ENCODE data around the gene GMDS.
A peak's percentile ranks its signal among the peaks of the same experiment; 100 is the strongest.

GMDS gene

DNA sequence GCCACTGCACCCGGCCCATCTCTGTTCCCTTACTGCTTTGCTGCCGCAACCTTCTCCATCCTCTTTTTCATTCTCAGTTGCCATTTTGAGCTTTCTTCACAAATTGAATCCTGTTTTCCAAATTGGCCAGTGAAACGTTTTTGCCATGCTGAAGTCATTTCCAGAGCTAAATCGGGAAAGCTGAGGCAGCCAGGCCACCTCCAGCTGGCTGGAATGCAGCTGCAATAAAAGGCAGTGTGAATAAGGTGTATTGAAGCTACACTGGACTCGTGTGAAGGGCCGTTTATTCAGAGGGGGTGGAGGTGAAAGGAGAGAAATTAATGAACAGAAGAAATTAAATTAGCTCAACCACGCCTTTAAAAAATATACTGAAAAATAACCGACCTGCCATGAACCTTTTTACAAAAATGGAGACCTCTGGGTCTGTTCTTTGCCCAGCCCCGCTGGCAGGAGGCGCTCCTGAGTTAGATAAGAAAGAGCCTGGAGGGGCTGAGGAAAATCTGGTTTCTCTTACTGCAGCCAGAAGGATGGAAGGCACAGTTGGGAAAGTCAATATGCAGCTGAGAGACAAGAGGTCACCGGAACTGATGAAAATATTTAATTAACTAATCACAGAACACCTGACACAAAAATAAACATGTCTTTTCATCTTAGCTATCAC lies 351.8 kb downstream of the GMDS start:
- no peak for DNase-seq (ENCODE audit: extremely low spot score, insufficient read length, low read depth)
- no peak for FAIRE-seq

DNA sequence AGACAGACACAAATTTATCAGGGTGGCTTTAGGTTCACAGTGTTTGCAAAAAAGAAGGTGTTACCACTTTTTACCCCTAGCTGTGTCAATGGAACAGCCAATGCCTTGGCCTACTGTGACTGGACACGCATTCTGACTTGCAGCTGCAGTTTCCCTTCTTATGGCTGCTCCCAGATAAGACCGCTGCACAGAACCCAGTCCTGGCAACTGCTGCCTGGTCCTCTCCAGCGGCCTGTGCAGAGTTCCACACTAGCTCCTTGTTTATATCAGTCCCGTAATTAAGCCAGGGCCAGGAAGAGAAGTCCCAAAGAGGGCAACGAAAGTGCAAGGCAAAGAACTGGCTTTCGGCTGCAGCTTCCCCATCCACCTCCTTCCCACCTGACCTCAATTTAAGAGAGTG lies 352.7 kb downstream of the GMDS start:
- FAIRE-seq (no peak), DNase-seq (ENCODE audit: extremely low spot score, insufficient read length, low read depth) (no peak)

DNA sequence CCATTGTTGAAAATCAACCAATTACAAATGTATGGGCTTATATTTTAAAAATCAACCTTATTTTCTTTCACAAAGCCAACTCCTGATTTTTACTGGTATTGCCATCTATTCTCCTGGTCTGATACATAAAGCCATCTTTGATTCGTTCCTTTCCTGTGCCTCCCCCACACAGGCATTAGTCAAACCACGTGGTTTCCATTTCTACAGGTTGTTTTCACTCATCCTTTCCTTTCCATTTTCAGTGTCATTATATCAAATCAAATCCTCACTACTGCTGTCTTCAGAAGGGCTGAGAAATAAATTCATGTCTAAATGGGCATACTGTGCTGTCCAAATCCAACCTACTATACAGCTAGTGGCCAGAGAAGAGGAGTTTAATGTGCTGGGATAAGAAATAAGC lies 354.4 kb downstream of the GMDS start:
- FAIRE-seq = no peak

DNA sequence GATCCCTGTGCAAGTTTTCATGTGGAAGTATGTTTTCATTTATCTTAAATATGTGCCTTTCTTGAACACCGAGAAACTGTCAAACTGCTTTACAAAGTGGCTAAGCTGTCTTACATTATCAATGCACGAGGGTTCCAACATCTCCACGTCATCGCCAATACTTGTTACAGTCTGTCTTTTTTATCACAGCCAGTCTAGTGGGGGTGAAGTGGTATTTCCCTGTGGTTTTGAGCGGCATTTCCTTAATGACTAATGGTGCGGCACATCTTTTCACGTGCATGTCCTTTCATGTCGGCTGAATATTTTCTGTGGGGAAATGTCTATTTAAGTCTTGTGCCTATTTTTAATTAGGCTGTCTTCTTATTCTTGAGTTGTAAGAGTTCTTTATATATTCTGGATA lies 355.3 kb downstream of the GMDS start:
- FAIRE-seq = no peak
- no peak for DNase-seq (ENCODE audit: extremely low spot score, insufficient read length, low read depth)

More for the DNA sequence above, 354.4 kb downstream of the GMDS start:
- DNase-seq (ENCODE audit: extremely low spot score, insufficient read length, low read depth) = no peak

DNA sequence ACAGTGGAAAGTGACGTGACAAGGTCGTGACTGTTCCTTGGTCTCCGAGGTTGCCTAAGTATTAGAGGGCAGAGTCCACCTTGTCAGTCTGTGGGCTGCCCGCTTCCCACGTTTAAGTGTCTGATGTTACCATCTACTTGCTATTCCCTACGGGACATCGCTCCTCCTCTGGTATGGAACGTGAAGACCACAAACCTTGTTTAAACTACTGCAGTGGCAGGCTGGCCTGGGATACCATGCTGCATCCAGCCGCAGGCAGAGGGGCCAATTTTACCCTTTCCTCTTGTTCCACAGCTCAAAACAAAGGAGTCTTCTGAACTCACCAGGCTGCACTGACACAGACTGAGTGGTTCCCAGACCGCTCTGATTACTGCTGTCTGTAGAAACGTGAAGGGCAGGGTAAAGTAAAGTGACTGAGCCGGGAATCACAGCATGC lies 359.8 kb downstream of the GMDS start:
- no peak for DNase-seq (ENCODE audit: extremely low spot score, insufficient read length, low read depth)
- no peak for FAIRE-seq

DNA sequence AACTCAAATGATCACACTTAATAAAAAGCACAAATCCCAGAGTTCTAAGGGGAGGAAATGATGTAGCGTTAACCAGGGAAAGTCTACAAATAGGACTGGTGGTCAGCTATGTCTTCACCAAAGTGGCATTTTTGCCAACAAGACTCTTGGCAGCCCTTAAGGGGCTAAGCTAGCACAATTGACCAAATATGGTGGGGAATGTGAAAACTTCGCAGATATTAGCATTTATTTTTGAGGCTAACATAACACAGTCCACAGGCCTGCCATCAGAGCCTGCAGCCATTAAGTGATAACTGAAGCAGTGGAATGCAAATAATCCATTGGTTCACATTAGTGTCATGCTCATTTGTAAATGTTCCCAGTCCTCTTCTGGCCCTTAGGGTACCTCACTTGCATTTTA lies 361.1 kb downstream of the GMDS start:
- FAIRE-seq = no peak
- DNase-seq (ENCODE audit: extremely low spot score, insufficient read length, low read depth) = no peak

DNA sequence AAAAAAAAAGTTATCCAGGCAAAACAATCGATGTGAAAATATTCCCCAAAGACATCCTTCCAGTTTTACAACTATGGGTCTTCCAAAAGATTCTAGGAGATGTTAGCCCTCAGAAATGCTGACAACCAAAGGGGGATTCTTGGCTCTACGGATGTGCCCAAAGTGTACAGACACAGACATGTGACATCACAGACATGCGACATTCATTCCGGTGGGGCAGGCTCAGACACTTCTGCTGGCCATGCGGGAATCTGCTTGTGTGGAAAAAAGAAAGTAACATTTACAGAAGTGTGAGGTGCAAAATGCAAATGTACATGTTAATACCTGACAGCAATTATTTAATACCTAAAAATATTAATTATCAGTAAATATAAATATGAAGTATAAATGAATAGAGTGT lies 367.1 kb downstream of the GMDS start:
- no peak for DNase-seq (ENCODE audit: extremely low spot score, insufficient read length, low read depth)

DNA sequence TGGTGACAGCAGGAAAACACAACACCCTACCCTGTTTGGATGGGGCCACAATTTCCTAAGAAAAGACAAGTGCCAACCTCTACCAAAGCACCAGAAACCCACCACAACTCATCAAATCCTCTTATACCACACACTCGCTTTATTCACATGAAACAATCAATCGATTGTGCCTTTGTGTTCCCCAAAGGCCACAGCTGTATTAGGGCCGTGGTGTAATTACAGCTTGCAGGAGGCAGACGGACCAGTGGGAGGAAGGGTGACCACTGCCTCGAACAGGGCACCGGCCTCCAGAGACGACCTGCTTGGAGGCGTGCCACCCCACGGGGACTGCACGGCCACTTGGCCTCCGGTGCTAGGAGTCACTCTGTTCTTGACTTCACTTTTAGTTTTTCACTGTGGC lies 371.6 kb downstream of the GMDS start:
- FAIRE-seq = no peak
- DNase-seq (ENCODE audit: extremely low spot score, insufficient read length, low read depth) = no peak

More for the DNA sequence above, 367.1 kb downstream of the GMDS start:
- no peak for FAIRE-seq

DNA sequence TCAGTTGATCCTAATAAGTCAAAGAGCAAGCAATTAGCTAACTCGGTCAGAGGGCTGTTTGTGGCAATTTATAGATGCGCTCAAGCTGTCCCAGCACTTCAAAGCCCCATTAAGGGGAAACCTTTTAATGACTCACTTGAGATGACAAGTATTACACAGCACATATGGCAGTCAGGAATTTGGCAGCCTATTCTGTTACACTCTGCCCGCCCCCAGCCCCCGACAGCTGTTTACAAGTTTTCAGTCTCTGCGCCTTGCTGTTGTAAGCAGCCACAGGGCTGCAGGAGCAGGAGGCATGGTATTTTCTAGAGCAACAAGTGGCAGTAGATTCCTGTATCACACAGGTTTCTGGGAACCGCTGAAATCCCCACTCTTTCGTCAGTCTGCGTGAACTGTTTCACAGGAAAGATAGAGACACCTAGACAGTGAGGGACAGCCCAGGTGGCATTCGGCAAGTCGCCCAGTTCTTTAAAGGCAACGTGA lies 372.7 kb downstream of the GMDS start:
- no peak for DNase-seq (ENCODE audit: extremely low spot score, insufficient read length, low read depth)
- no peak for FAIRE-seq

DNA sequence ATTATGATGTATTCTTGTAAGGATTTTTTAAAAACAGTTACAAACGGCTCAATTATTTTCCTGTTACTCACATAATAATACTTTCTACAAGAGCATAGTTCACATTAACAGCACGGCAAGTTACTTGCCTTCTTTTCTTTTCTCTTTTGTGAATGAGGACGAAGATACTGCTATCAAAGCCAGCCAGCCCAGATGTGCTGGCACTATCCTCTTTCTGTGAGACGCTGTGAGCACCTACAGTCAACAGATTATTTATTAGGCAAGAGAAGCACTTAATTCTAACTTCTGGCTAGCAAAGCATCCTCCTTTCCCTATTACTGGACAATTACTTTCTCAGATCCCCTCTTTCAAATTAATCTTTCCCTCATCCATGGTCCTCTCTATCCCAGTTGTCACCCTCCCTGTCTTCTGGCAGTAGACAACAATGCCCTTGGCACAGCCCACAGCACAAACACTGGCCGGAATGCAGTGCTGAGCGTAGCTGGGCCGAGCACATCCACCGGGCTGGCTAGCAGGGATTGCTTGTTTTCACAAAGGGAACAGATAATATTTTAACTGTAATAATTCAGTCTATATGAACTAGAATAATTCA lies 373.6 kb downstream of the GMDS start:
- DNase-seq (ENCODE audit: extremely low spot score, insufficient read length, low read depth) (no peak), FAIRE-seq (no peak)

DNA sequence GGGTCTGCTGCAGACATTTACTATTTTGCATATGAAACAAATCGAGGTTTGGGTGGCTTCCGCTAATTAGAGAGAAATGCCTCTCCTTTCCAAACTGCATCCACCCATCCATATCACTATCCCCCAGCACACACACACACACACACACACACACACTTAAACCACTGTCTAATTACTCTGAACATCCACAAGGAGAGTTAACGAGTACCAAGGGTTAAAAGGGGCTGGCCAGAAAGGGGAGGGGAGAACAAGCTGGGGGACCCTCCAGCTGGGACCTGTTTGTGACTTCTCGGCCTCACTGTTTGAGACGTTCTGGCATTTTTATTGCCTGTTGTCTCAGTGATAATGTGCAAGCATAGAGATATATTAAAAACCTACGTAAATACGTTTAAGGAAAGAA lies 374.5 kb downstream of the GMDS start:
- FAIRE-seq (no peak), DNase-seq (ENCODE audit: extremely low spot score, insufficient read length, low read depth) (no peak)

DNA sequence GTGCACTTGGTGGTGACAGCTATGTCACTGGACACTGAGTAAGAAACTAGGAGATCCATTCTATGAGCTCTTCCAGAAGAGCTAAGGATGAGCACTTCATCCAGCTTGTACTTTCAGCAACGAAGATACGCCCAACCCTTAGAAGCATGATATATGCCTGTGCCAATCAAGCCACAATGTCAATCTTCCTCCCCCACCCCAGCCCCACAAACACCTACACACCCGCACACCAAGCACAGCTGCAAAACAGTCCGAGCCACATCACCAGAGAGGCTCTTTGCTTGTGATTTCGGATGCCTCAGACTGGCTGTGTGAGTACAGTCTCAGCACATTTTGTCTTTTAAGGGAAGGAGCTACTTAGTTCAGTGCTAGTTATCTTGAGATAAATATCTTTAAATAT lies 375.2 kb downstream of the GMDS start:
- no peak for DNase-seq (ENCODE audit: extremely low spot score, insufficient read length, low read depth)
- FAIRE-seq = no peak

DNA sequence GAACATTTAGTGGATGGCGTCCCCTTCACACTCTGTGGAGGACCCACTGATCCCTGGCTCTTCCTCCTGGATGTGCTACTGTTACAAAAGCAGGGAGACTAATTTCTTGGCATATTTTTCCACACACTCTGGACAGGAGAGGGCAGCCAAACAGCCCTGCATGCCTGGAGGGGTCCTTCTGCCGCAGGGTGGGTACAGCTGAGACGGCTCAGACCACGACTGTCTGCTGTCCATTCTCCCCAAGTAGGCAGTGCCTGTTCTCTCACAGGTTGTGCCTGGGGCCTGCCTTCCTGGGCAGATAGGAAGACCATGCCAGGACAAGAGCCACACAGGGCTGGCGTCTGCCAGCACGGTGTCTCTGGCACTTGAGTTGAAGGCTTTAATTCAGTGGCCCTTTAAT lies 375.6 kb downstream of the GMDS start:
- no peak for FAIRE-seq
- no peak for DNase-seq (ENCODE audit: extremely low spot score, insufficient read length, low read depth)

DNA sequence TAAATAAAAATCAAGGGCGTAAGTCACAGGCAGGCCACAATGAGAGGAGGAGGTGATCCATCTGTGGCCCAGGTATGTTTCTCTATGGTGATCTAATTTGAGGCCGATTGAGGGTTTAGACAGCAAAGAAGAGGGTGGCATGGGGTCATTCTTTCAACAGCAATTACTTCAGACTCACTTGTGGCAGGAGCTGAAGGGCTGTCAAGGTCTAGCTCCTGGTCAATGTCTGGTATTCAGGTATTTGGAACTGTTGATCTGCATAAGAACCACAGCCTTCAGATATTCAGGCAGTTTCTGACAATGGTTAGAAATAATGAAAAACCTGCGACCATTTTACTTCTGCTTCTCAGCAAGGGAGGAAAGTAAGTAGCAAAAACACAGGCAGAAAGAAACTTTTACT lies 376.1 kb downstream of the GMDS start:
- FAIRE-seq (no peak), DNase-seq (ENCODE audit: extremely low spot score, insufficient read length, low read depth) (no peak)

DNA sequence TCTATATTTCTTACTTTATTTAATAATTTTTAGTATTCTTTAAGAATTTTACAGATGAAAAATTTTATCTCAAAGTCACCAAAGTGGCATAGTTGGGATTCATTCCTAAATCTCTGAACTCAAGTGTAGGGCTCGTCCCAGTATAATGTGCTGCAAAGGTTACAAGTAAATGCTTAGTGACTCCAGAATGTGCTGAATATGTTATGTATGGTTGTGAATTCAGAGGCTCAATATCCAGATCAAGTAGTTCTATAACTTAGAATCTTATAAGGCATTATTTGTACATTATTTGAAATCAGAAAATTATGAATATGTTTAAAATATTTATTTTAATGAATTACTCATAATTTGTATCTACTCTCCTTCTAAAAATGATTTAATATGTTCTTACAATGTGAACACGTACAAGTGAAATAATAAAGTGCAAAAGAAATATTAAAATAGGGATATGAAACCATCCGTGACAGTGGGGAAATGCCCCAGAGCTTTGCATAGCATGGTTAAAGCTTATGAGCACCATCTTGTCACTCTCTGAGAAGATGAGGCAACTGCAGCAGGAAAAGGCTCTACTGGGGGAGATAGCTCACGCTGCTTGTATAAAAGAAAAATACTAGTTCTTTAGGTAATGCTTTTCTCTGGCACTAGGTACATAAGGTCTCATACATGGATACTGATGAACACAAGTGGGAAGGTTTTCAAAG lies 376.7 kb downstream of the GMDS start:
- FAIRE-seq = peak; percentile 75
- DNase-seq (ENCODE audit: extremely low spot score, insufficient read length, low read depth) = peak; percentile 9

DNA sequence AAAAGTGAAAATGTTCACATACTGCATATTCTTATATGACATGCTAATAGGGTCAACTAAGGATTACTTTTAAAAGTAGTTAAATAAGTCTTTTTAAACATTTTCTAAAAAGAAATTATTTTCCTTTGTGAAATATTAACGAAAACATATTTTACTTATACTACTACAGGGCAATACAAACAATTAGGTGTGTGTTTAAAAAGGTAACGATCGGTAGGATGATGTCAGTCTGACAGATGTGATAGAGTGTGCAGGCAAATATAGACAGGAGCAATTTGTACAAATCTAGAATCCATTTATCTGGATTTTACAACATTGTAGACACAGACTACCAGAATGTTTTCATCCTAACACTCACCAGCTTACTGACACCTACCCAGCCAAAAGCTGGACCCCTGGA lies 378.2 kb downstream of the GMDS start:
- no peak for DNase-seq (ENCODE audit: extremely low spot score, insufficient read length, low read depth)
- no peak for FAIRE-seq

DNA sequence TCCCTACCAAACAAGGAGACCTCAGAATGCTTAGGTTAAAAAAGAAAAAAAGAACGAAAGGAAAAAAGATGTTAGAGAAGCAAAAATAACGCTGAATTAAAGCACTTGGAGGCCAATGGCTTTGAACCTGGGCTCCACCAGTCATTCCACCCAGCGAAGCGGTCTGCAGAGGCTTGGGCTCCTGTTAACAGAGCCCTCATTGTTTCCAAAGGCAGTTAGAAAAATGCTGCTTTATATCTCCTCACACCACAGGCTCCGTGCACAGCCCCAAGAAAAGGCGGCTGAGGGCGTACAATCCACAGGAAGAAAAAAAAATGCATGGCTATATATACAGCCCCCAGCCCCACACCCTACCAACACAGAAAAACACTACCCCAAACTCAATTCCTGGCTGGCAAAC lies 379.8 kb downstream of the GMDS start:
- FAIRE-seq (no peak), DNase-seq (ENCODE audit: extremely low spot score, insufficient read length, low read depth) (no peak)

DNA sequence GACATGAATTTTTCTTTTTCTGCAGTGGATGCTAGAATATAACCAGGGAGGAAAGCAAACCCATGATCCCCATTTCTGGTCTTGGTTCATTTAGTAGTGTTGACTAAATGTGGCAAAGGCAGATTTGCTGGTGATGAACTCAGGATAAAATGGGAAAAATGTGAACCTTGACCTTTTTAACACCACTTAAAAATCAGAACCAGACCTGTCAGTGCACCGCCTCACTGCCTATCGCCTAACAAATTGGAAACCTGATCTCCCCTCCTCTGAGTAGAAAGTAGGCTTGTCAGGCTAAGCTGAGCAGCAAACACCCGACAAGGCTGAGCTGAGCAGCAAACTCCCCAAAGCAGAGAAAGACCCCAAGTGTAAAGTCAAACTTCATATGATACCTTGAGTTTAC lies 380.9 kb downstream of the GMDS start:
- DNase-seq (ENCODE audit: extremely low spot score, insufficient read length, low read depth) (no peak), FAIRE-seq (no peak)

DNA sequence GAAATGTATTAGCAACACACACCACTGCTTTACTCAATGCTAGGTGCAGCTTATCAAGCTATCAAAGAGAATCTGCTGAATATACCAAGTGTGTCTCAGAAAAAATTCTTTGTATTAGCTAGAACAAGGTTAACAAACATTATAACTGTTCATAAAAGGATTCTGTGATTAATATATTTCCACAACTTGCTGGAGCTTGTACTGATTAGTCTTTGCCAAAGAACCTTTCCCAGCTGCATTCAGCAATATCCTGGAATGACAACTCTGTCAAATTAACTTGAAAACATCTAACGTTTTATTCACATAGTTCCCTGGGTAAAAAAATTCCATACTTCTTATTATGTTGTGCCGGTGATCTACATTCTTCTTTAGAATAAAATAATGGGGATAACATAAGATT lies 383.0 kb downstream of the GMDS start:
- FAIRE-seq = no peak

DNA sequence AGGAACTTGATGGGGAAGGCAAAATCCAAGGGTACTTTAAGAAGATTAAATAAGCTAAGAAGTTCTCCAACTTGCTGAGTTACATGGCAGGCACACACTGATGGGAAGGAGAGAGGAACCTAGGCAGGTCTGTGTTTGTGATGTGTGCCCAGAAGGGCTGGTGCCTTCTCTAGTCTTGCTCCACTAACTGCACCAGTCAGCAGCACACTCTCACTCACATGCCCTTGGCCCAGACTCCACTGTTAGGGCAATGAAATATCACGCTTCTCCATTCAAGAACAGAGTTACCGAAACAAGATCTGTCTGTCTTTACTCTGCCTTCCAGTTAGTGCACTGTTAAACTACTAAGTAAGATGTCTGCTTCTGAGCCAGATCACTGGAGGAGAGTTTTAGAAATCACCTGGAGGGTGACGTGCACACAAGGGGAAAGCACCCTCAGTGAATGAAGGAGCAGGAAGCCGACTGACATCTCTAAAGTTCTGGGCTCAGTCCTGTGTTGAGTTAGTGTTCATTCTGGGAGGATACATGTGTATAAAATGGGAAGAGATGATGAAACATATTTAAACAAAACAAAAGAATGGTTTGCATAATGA lies 384.6 kb downstream of the GMDS start:
- FAIRE-seq = peak; percentile 55
- DNase-seq (ENCODE audit: extremely low spot score, insufficient read length, low read depth) = no peak

More for the DNA sequence above, 383.0 kb downstream of the GMDS start:
- no peak for DNase-seq (ENCODE audit: extremely low spot score, insufficient read length, low read depth)

DNA sequence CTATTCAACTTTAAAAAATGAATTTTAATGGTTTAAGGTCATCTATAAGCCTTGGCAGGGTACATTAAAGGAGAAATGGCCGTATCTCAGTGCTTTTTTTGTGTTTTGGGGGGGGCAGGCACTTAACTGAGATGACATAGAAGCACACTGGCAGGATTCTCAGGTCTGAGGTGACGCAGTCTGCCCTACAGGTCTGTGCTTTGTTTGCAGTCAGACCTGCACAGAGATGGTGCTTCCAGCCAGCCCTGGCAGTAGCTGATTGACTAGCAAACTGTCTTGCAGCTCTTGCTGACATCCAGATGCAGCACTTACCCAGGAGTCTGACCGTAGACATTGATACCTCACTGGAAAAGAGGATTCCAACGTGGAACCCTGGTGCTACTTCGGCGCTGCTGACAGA lies 386.5 kb downstream of the GMDS start:
- DNase-seq (ENCODE audit: extremely low spot score, insufficient read length, low read depth) (no peak), FAIRE-seq (no peak)
